ENCODE data around the gene NAPB.
A peak's percentile ranks its signal among the peaks of the same experiment; 100 is the strongest.

NAPB gene

DNA sequence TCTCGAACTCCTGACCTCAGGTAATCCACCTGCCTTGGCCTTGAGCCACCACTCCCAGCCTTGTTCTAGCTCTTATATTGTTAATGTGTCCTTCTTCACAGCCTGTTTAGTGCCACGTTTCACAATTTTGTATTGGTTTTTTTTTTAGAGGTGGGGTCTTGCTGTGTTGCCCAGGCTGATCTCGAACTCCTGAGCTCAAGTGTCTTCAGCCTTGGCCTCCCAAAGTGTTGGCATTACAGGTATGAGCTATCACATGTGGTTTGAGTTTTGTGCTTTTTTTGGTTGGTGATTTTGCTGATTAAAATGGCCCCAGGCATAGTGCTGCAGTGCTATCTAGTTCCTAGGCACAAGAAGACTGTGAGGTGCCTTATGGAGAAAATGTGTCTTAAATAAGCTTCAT lies 12.3 kb upstream of the NAPB start:
- Histone ChIP-seq H3K9ac (ENCODE audit: low read length) (no peak overlapping the region), H3K79me2 (ENCODE audit: insufficient read depth, low read length) (no peaks in the 10 kb centered on the region), H3K4me2 (ENCODE audit: low read length) (no peak overlapping the region), H3K27ac (ENCODE audit: low read depth, low read length, poor library complexity, severe bottlenecking) (no peak overlapping the region), H3K36me3 (ENCODE audit: insufficient read depth, low read length) (no peaks in the 10 kb centered on the region), H3K27me3 (ENCODE audit: insufficient read depth, low read length) (no peaks in the 10 kb centered on the region; the same call in 1 of the 2 replicates), H3F3A (ENCODE audit: insufficient read depth, low read length) (no peaks in the 10 kb centered on the region), H2AFZ (ENCODE audit: low read length) (no peak overlapping the region), H3K4me1 (ENCODE audit: insufficient read depth, low read length, severe bottlenecking) (no peaks in the 10 kb centered on the region), H3K4me3 (ENCODE audit: low read depth, low read length, poor library complexity, severe bottlenecking) (no peak overlapping the region), H3K9me2 (ENCODE audit: low read depth, low read length) (no peaks in the 10 kb centered on the region), H4K20me1 (ENCODE audit: insufficient read depth, low read length) (no peaks in the 10 kb centered on the region), H3K9me3 (ENCODE audit: low read length) (no peaks in the 10 kb centered on the region)
- no peak for TF ChIP-seq CTCF (IDR thresholded peaks at IDR 0.05; ENCODE audit: low read length)
- no peak for TF ChIP-seq EZH2 (IDR thresholded peaks at IDR 0.05; ENCODE audit: borderline replicate concordance, low read length)

DNA sequence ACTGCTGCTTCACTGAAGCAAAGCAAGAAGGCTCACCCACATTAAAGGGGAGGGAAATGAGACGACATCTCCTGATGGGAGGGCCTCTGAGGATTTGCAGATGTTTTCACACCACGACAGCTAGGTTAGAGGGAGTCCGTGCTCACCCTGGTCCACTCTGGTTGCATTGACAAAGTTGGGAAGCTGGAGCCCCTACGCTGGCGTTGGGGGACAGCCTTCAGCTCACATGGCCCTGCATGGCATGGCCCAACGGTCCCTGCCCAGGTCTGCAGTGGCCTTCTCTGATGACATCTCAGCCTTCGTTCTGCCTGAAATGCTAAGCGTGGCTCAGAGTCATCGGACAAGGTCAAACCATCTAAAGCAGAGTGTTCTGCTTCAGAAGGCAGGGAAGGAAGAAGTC lies 3.8 kb upstream of the NAPB start:
- no peak overlapping the region for H2AFZ ChIP-seq (ENCODE audit: low read length)
- H4K20me1 ChIP-seq (ENCODE audit: insufficient read depth, low read length): no peaks in the 10 kb centered on the region
- H3K4me2 ChIP-seq (ENCODE audit: low read length): no peak overlapping the region
- peaks cover 8% of the 10 kb centered on the region for H3K4me1 ChIP-seq (ENCODE audit: insufficient read depth, low read length, severe bottlenecking)
- H3K9me3 ChIP-seq (ENCODE audit: low read length): no peaks in the 10 kb centered on the region
- H3F3A ChIP-seq (ENCODE audit: insufficient read depth, low read length): no peaks in the 10 kb centered on the region
- no peak for TF ChIP-seq CTCF (IDR thresholded peaks at IDR 0.05; ENCODE audit: low read length)
- no peak for TF ChIP-seq EZH2 (IDR thresholded peaks at IDR 0.05; ENCODE audit: borderline replicate concordance, low read length)
- no peaks in the 10 kb centered on the region for H3K36me3 ChIP-seq (ENCODE audit: insufficient read depth, low read length)
- peaks cover 2% of the 10 kb centered on the region; the same call in 1 of the 2 replicates for H3K79me2 ChIP-seq (ENCODE audit: insufficient read depth, low read length)
- no peak overlapping the region for H3K9ac ChIP-seq (ENCODE audit: low read length)
- H3K27ac ChIP-seq (ENCODE audit: low read depth, low read length, poor library complexity, severe bottlenecking): no peak overlapping the region
- no peaks in the 10 kb centered on the region for H3K9me2 ChIP-seq (ENCODE audit: low read depth, low read length)
- H3K27me3 ChIP-seq (ENCODE audit: insufficient read depth, low read length): no peaks in the 10 kb centered on the region
- H3K4me3 ChIP-seq (ENCODE audit: low read depth, low read length, poor library complexity, severe bottlenecking): no peak overlapping the region

DNA sequence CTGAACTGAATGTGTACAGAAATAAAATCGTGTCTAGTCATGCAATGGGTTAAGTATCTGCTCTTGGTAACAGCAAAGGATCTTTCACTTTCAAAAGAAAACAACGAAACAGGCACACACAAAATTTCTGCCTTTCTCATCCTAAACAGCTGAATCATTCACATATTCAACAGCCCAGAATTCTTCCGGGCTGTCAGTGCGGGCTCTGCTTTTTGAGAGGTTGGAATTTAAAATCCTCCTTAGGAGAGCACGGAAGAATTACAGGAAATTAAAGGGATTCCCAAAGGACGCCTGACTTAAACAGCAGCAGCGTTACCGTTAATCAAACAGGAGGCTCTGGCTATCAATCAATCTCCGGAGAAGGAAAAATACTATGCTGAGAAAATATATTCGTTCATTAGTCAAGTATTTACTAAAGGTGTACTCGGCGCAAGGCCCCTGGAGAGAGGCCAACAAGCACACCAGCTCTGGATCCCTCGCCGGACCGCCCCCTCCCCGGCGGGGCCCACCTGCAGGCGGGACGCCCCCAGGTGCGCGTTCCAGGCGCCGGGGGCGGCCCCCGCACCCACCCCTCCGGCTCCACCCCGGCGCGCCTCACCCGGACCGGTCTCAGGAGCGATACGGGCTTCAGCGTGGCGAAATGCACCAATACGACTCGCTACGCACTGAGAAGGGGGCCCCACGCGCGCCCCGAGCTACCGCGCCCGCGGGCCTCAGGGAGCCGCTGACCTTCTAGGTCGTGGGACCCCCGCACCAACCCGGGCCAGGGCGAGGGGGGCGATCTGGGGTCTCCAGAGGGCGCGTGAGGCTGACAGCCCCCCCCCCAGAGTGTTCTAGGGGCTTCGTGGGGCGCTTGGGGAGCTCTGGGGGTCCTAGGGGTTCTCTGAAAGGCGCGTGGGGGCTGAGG lies 1.0 kb downstream of the NAPB start:
- H3K9ac ChIP-seq (ENCODE audit: low read length): peak overlapping the region; percentile 86
- no peaks in the 10 kb centered on the region for H4K20me1 ChIP-seq (ENCODE audit: insufficient read depth, low read length)
- H3K79me2 ChIP-seq (ENCODE audit: insufficient read depth, low read length): peaks cover 46% of the 10 kb centered on the region
- H2AFZ ChIP-seq (ENCODE audit: low read length): no peak overlapping the region; the same call in 1 of the 2 replicates
- peak overlapping the region; percentile 99 for H3K4me2 ChIP-seq (ENCODE audit: low read length)
- peak overlapping the region; percentile 88 for H3K4me3 ChIP-seq (ENCODE audit: low read depth, low read length, poor library complexity, severe bottlenecking)
- peak overlapping the region; percentile 75 for H3K27ac ChIP-seq (ENCODE audit: low read depth, low read length, poor library complexity, severe bottlenecking)
- H3K9me2 ChIP-seq (ENCODE audit: low read depth, low read length): no peaks in the 10 kb centered on the region
- H3K27me3 ChIP-seq (ENCODE audit: insufficient read depth, low read length): no peaks in the 10 kb centered on the region
- TF ChIP-seq EZH2 (IDR thresholded peaks at IDR 0.05; ENCODE audit: borderline replicate concordance, low read length): no peak
- TF ChIP-seq CTCF (IDR thresholded peaks at IDR 0.05; ENCODE audit: low read length): no peak
- no peaks in the 10 kb centered on the region for H3K9me3 ChIP-seq (ENCODE audit: low read length)
- peaks cover 36% of the 10 kb centered on the region for H3K4me1 ChIP-seq (ENCODE audit: insufficient read depth, low read length, severe bottlenecking)
- H3F3A ChIP-seq (ENCODE audit: insufficient read depth, low read length): no peaks in the 10 kb centered on the region
- no peaks in the 10 kb centered on the region for H3K36me3 ChIP-seq (ENCODE audit: insufficient read depth, low read length)
